GM18502 (cell line): Measurements from ENCODE around the gene OR2G6.
"Not testable (repeated sequence)": the region's sequence is repeated elsewhere in the genome, so short reads cannot be mapped to it uniquely, and the experiment has no call there.

Experiments
- ATAC-seq: cut with Tn5 transposase; IDR thresholded peaks from one replicate; pipeline ENCODE4 v1.9.1; 2021; ENCODE audit warnings: mild to moderate bottlenecking; ENCODE audit not compliant: unreplicated experiment, poor library complexity

OR2G6 gene

DNA sequence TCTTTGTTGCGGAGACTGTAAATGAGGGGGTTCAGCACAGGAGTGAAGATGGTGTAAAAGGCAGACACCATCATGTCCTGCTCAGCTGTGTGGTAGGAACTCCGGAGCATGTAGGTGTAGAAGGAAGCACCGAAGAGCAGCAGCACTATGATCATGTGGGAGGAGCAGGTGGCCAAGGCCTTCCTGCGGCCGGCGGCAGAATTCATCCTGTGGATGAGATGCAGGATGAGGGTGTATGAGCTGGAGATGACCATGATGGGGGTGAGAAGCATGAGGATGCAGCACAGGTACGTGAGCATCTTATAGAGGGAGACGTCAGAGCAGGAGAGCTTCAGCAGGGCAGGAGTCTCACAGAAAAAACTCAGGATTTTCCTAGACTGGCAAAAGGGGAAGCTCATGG is 66.0 kb downstream of the OR2G6 start:
- ATAC-seq = not testable (repeated sequence)

DNA sequence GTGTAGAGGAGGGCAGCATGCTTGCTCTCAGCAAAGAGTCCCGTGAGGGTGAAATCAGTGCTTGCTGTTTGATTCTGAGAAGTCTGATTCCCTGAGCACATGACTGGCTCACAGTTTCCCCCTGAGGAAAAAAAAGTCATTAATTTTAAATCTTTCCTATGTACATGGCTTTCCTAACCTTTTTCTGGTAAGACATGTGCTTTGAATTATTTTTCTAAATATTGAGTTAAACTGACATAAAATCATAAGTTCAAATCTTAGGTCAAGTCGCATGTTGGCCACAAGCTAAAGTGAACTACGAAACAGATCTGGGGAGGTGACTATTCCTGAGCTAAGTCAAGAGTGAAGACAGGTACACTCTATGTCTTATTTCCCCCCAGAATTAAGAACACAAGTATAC is 66.8 kb downstream of the OR2G6 start, which contains the start of gene OR2T34:
Gene OR2T34 (minus strand): TSS at position 101 of the 400 bp plus-strand sequence. CDS start 0 bp downstream, at position 101.
- ATAC-seq = not testable (repeated sequence)

DNA sequence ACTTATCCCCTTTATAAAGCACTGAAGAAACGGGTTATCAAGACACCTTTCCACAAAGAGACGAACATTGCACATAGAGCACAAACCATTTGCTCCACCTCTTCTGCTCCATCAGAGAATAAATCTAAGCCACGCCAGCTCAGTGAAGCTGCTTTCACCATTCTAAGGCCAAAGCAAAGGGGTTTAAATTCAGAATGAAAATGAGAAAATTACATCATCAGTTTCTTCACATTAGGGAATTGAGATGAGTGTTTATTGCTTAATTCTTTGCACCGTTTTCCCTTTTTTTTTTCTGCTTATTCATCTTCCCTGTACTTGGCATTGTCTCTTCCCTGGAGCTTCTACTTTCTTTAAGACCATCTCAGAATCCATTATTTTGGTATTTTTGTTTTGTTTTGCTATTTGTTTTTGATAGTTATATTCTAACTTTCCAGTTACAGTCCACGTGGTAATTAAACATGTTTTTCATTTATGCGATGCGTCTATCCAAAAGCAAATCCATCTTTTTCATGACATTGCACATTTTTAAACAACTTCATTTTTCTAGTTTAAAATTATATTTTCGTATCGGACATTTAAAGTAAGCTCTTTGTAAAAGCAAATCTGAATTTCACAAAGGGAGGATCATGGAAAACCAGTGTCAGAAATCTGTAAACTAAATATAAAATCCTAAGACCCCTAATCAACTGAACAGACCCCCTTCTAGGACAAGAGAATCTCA is 68.5 kb downstream of the OR2G6 start:
- no peak for ATAC-seq
